GM19238 (cell line): ENCODE measurements around the gene SLC22A3.

Experiments used
- DNase-seq: peaks from one replicate; pipeline ENCODE4 v3.0.0; 2011; ENCODE audit warnings: low spot score; ENCODE audit not compliant: insufficient read length

SLC22A3 gene

GRCh38 chr6:160500639-160501038 lies 152.5 kb downstream of the SLC22A3 start:
- DNase-seq, result no peak
